Endothelial cell of umbilical vein (primary cell): ENCODE data around the gene HAT1.

Experiments
- EZH2 ChIP-seq: IDR thresholded peaks from 2 replicates; pipeline ENCODE4 v1.6.1; 2012; ENCODE audit warnings: borderline replicate concordance, low read depth, mild to moderate bottlenecking, moderate library complexity, low read length, inconsistent platforms; ENCODE audit not compliant: severe bottlenecking
- GATA2 ChIP-seq: IDR thresholded peaks from 2 replicates; pipeline ENCODE4 v1.7.0; 2011; ENCODE audit warnings: low read depth, mild to moderate bottlenecking, moderate library complexity, mixed read lengths, low read length; ENCODE audit not compliant: insufficient read length, insufficient read depth
- JUN ChIP-seq: IDR thresholded peaks from 2 replicates; pipeline ENCODE4 v1.6.1; 2011; ENCODE audit warnings: borderline replicate concordance, low read depth; ENCODE audit not compliant: insufficient read length, insufficient read depth
- MAX ChIP-seq: IDR thresholded peaks from 2 replicates; pipeline ENCODE4 v1.6.1; 2011; ENCODE audit not compliant: insufficient read depth, insufficient read length
- MYC ChIP-seq: IDR thresholded peaks from one replicate; pipeline ENCODE4 v1.6.1; 2011; ENCODE audit warnings: mild to moderate bottlenecking, low read depth, low read length
- POLR2A ChIP-seq: IDR thresholded peaks from 2 replicates; pipeline ENCODE4 v1.6.1; 2012; ENCODE audit warnings: low read depth, mild to moderate bottlenecking, control low read depth, low read length
- POLR2AphosphoS5 ChIP-seq: IDR thresholded peaks from 2 replicates; pipeline ENCODE4 v1.6.1; 2012; ENCODE audit warnings: low read depth, mild to moderate bottlenecking, control low read depth, low read length, moderate library complexity; ENCODE audit not compliant: insufficient read depth
- TF ChIP-seq, protein P1 (sequence below), 2 donors: IDR thresholded peaks; 1 replicate in 1 of 2; 2 replicates in 1 of 2; pipeline ENCODE4 v1.5.1; 2011; ENCODE audit warnings: low read length in 2 of 2, mild to moderate bottlenecking in 2 of 2, moderate library complexity in 2 of 2, control low read depth in 1 of 2, inconsistent platforms in 1 of 2, low read depth in 1 of 2; ENCODE audit not compliant: insufficient read depth in 1 of 2; ENCODE audit errors: extremely low read depth in 1 of 2

- TF ChIP-seq, protein P1, sequence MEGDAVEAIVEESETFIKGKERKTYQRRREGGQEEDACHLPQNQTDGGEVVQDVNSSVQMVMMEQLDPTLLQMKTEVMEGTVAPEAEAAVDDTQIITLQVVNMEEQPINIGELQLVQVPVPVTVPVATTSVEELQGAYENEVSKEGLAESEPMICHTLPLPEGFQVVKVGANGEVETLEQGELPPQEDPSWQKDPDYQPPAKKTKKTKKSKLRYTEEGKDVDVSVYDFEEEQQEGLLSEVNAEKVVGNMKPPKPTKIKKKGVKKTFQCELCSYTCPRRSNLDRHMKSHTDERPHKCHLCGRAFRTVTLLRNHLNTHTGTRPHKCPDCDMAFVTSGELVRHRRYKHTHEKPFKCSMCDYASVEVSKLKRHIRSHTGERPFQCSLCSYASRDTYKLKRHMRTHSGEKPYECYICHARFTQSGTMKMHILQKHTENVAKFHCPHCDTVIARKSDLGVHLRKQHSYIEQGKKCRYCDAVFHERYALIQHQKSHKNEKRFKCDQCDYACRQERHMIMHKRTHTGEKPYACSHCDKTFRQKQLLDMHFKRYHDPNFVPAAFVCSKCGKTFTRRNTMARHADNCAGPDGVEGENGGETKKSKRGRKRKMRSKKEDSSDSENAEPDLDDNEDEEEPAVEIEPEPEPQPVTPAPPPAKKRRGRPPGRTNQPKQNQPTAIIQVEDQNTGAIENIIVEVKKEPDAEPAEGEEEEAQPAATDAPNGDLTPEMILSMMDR (IDR thresholded peaks at IDR 0.05; ENCODE audit: extremely low read depth in 1 of 2, insufficient read depth in 1 of 2, low read depth in 1 of 2, low read length in 2 of 2), result no peak
- TF ChIP-seq POLR2AphosphoS5, result no peak
- TF ChIP-seq POLR2A, result no peak
- no peak for TF ChIP-seq EZH2
- no peak for TF ChIP-seq GATA2
- TF ChIP-seq MYC, result no peak
- no peak for TF ChIP-seq MAX
- no peak for TF ChIP-seq JUN
These were observed 14.0 kb upstream of the HAT1 start for GRCh38 chr2:171908235-171908634.
